HG02852 (cell line): ENCODE data around the gene NDRG2.

Experiments used
- ATAC-seq: cut with Tn5 transposase; IDR thresholded peaks from one replicate; pipeline ENCODE4 v1.9.1; 2021; ENCODE audit warnings: mild to moderate bottlenecking, moderate library complexity; ENCODE audit not compliant: unreplicated experiment

NDRG2 gene

GRCh38 chr14:21037156-21037555 is 12.3 kb upstream of the NDRG2 start:
- no peak for ATAC-seq

- ATAC-seq: no peak
Measured at GRCh38 chr14:21036751-21037150, 11.9 kb upstream of the NDRG2 start.

- no peak for ATAC-seq
Measured at GRCh38 chr14:21034707-21035106, 9.8 kb upstream of the NDRG2 start, which contains the start of gene RNASE13. TSS of gene RNASE13 (minus strand) at chr14:21034807. CDS start at chr14:21034288, 519 bp downstream.

GRCh38 chr14:21033133-21033698 is 8.4 kb upstream of the NDRG2 start:
- ATAC-seq: no peak

GRCh38 chr14:21032326-21033132 is 7.7 kb upstream of the NDRG2 start:
- no peak for ATAC-seq

GRCh38 chr14:21030531-21030930 is 5.7 kb upstream of the NDRG2 start:
- no peak for ATAC-seq

- ATAC-seq: no peak
Measured at GRCh38 chr14:21029917-21030316, 5.1 kb upstream of the NDRG2 start, which contains the start of gene TPPP2. TSS of gene TPPP2 (plus strand) at chr14:21030217. CDS start at chr14:21030582, 365 bp downstream.

- no peak for ATAC-seq
Measured at GRCh38 chr14:21026988-21027315, 2.1 kb upstream of the NDRG2 start.

- ATAC-seq: no peak
Measured at GRCh38 chr14:21026274-21026987, 1.6 kb upstream of the NDRG2 start.

- ATAC-seq: no peak
Measured at GRCh38 chr14:21025371-21026273, 761 bp upstream of the NDRG2 start.

- no peak for ATAC-seq
Measured at GRCh38 chr14:21023817-21024584, 860 bp downstream of the NDRG2 start.

GRCh38 chr14:21023174-21023573 is 1.7 kb downstream of the NDRG2 start:
- ATAC-seq: no peak

- ATAC-seq: no peak
Measured at GRCh38 chr14:21022686-21023085, 2.2 kb downstream of the NDRG2 start.

- no peak for ATAC-seq
Measured at GRCh38 chr14:21020977-21021545, 3.8 kb downstream of the NDRG2 start.

GRCh38 chr14:21019366-21019765 is 5.5 kb downstream of the NDRG2 start:
- no peak for ATAC-seq

GRCh38 chr14:21018781-21019180 is 6.1 kb downstream of the NDRG2 start:
- ATAC-seq: no peak

- no peak for ATAC-seq
Measured at GRCh38 chr14:21018286-21018685, 6.6 kb downstream of the NDRG2 start.

- ATAC-seq: no peak
Measured at GRCh38 chr14:21017528-21018245, 7.2 kb downstream of the NDRG2 start.
